Stomach (tissue), 9 donors: Measurements from ENCODE around the gene GEMIN4. TPM values are rescaled to one million over a fixed set of nuclear protein-coding genes. Genes with fewer than 3 reads are reported as not detected.
"Not testable (repeated sequence)": the region's sequence is repeated elsewhere in the genome, so short reads cannot be mapped to it uniquely, and the experiment has no call there.

Experiments
- DNase-seq, 2 donors: peaks; one replicate each; pipeline versions ENCODE4 v3.0.0 to v3.0.0-alpha.2; 2013 to 2019
- H3K27ac ChIP-seq, 5 donors: fragments of 200-600 bp in 4 of 5; sonication (generic) in 4 of 5; one replicate each; pipeline ENCODE4 v1.5.1; 2013 to 2019; ENCODE audit warnings: mild to moderate bottlenecking in 1 of 5, moderate library complexity in 1 of 5
- H3K27me3 ChIP-seq, 3 donors: fragments of 200-600 bp; sonication (generic); one replicate each; pipeline ENCODE4 v1.5.1; 2017 to 2019; ENCODE audit warnings: mixed run types in 1 of 3
- H3K36me3 ChIP-seq, 4 donors: fragments of 200-600 bp; sonication (generic); 1 replicate in 3 of 4; 2 replicates in 1 of 4; pipeline ENCODE4 v1.5.1; 2016 to 2019
- H3K4me1 ChIP-seq, 4 donors: fragments of 200-600 bp; sonication (generic); one replicate each; pipeline ENCODE4 v1.5.1; 2016 to 2019
- H3K4me3 ChIP-seq, 4 donors: fragments of 200-600 bp; sonication (generic) in 3 of 4; one replicate each; pipeline ENCODE4 v1.5.1; 2016 to 2019; ENCODE audit warnings: mild to moderate bottlenecking in 1 of 4
- H3K9me3 ChIP-seq, 4 donors: fragments of 200-600 bp; sonication (generic); one replicate each; pipeline ENCODE4 v1.5.1; 2016 to 2019
- EP300 ChIP-seq: sonication (generic); formaldehyde crosslinking; IDR thresholded peaks from one replicate; pipeline ENCODE4 v1.6.1; 2017; ENCODE audit warnings: antibody characterized with exemption
- POLR2A ChIP-seq, 4 donors: fragments of 450-650 bp; IDR thresholded peaks; one replicate each; pipeline ENCODE4 v1.6.1; 2016; ENCODE audit warnings: antibody characterized with exemption in 4 of 4, control low read depth in 2 of 4, mild to moderate bottlenecking in 1 of 4, moderate library complexity in 1 of 4
- POLR2AphosphoS5 ChIP-seq, 3 donors: sonication (generic); formaldehyde crosslinking; IDR thresholded peaks; one replicate each; pipeline ENCODE4 v1.6.1; 2016; ENCODE audit warnings: antibody characterized with exemption in 3 of 3
- WGBS, 5 donors: extraction: QIAGEN DNeasy Blood & Tissue Kit in 3 of 5; methylation state at CpG; one replicate each; pipeline versions ENCODE4 v1.1.5 to v1.1.7; 2013 to 2018; 5-methylcytosine and 5-hydroxymethylcytosine counted together
- intact Hi-C: fragments of 100-400 bp; cut with DNase I; formaldehyde crosslinking; loops from one replicate; pipeline ENCODE4 v1.15.1; 2023; ENCODE audit warnings: low total_unique reads
- polyA plus RNA-seq, 3 donors: library from polyadenylated mRNA; stranded (reverse); fragments of 200-250 nt; gene quantifications; one replicate each; pipeline ENCODE4 v1.2.3, GENCODE V29; 2013
- total RNA-seq, 5 donors: library from RNA; depleted of rRNA; stranded (reverse); fragments of >200 nt; gene quantifications; one replicate each; pipeline versions ENCODE4 v1.1.0 to v1.2.3, GENCODE V29; 2014 to 2016
- TF ChIP-seq, protein P1 (sequence below), 7 experiments: fragments of 450-650 bp in 4 of 7; fragments of 200-600 bp in 3 of 7; sonication (generic) in 3 of 7; IDR thresholded peaks; one replicate each; pipeline ENCODE4 v1.5.1; 2016 to 2019; ENCODE audit warnings: antibody characterized with exemption in 7 of 7, control low read depth in 2 of 7, mild to moderate bottlenecking in 1 of 7
- donor health status: healthy with polysubstance abuse.
- donor health status: Bipolar disorder and iron deficiency.
- donor health status: healthy.

The GEMIN4 gene
- total and polyA plus RNA-seq, 8 donors = 5.7 to 92.4 (median 10.3) TPM

DNA sequence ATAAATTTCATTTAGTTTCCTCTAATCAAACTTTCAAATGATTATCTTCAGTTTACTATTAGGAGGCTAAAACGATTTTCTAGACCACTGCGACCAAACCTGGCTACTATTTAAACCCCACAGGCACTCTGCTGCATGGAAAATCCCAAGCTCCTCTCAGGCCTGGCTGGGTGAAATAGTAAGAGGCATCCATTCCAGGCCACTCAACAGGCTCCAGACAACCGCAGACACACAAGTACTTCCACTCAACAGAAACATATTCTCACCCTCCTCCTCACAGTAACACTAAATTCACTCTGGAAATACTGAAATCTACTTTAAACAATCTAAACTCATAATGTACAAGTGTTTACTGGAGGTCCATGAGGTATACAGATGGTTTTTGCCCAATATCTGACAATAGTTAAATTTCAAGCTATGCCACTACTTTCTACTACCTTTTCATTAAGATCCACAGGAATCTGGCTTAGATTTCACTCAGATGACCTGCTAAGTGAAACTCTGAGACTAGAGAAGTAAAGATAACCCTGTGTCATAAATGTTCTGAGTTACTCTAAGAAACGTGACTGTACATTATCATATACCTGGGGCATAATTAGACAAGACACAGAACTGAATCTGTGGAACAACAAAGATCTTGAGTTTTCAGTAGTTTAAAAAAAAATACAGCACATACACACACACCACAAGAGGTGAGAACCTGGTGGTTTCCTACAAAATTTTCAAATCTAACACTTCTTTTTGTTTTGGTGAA is 47.8 kb downstream of the GEMIN4 start:
- TF ChIP-seq POLR2AphosphoS5 (IDR thresholded peaks at IDR 0.05) (no peak), POLR2A (IDR thresholded peaks at IDR 0.05) (no peak), EP300 (no peak)
- TF ChIP-seq, protein P1, sequence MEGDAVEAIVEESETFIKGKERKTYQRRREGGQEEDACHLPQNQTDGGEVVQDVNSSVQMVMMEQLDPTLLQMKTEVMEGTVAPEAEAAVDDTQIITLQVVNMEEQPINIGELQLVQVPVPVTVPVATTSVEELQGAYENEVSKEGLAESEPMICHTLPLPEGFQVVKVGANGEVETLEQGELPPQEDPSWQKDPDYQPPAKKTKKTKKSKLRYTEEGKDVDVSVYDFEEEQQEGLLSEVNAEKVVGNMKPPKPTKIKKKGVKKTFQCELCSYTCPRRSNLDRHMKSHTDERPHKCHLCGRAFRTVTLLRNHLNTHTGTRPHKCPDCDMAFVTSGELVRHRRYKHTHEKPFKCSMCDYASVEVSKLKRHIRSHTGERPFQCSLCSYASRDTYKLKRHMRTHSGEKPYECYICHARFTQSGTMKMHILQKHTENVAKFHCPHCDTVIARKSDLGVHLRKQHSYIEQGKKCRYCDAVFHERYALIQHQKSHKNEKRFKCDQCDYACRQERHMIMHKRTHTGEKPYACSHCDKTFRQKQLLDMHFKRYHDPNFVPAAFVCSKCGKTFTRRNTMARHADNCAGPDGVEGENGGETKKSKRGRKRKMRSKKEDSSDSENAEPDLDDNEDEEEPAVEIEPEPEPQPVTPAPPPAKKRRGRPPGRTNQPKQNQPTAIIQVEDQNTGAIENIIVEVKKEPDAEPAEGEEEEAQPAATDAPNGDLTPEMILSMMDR (IDR thresholded peaks at IDR 0.05) = no peak
- no peak for DNase-seq
- WGBS, 5 donors = 66 to 83% (median 71%) methylated on average over 4 of the region's 4 CpGs
- H3K27me3 ChIP-seq = no peaks in the 10 kb centered on the region
- intact Hi-C loops = no loop called here
- peaks cover 10 to 60% (median 44%) of the 10 kb centered on the region in 4 donors for H3K36me3 ChIP-seq
- H3K4me3 ChIP-seq = no peak overlapping the region
- peaks cover 5 to 58% (median 26%) of the 10 kb centered on the region in 4 donors for H3K4me1 ChIP-seq
- no peak overlapping the region for H3K27ac ChIP-seq
- no peaks in the 10 kb centered on the region for H3K9me3 ChIP-seq

DNA sequence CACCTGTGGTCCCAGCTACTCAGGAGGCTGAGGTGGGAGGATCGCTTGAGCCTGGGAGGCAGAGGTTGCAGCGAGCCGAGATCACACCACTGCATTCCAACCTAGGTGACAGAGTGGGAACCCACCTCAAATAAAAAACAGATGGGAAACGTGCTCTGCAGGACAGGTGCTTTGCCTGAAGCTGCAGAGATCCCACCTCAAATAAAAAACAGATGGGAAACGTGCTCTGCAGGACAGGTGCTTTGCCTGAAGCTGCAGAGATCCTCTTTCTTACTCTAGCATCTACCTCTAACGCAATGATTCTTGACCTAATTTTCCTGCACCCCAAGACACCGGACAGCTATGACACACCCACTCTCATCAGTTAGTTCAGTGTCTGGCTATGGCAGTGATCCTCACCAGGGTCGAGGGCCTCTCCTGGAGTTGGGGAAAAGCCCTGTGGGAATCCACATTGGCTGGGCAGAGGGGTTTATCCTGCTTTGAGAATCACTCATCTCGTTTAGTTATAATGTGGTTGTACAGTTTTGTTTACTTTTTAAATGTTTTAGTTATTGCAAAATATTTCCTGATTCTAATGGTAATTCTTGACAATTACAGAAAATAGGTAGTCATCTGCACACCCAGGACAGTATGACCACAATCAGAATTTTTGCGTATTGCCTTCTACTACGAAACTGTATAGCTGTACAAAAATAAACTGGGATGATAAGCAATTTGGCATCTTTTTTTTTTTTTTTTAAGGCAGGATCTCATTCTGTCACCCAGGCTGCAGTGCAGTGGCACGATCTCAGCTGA is 48.8 kb downstream of the GEMIN4 start:
- no peak for DNase-seq
- no peaks in the 10 kb centered on the region for H3K27me3 ChIP-seq
- 67 to 82% (median 73%) methylated on average over 12 of the region's 12 CpGs for WGBS, 5 donors
- H3K4me1 ChIP-seq = peaks cover 5 to 61% (median 27%) of the 10 kb centered on the region in 4 donors
- no peak overlapping the region for H3K4me3 ChIP-seq
- no peaks in the 10 kb centered on the region for H3K9me3 ChIP-seq
- no peak for TF ChIP-seq EP300
- no peak for TF ChIP-seq POLR2A (IDR thresholded peaks at IDR 0.05)
- TF ChIP-seq, protein P1 (IDR thresholded peaks at IDR 0.05) = no peak
- TF ChIP-seq POLR2AphosphoS5 (IDR thresholded peaks at IDR 0.05) = no peak
- intact Hi-C loops = no loop called here
- no peak overlapping the region for H3K27ac ChIP-seq
- peaks cover 4 to 50% (median 36%) of the 10 kb centered on the region in 4 donors for H3K36me3 ChIP-seq

DNA sequence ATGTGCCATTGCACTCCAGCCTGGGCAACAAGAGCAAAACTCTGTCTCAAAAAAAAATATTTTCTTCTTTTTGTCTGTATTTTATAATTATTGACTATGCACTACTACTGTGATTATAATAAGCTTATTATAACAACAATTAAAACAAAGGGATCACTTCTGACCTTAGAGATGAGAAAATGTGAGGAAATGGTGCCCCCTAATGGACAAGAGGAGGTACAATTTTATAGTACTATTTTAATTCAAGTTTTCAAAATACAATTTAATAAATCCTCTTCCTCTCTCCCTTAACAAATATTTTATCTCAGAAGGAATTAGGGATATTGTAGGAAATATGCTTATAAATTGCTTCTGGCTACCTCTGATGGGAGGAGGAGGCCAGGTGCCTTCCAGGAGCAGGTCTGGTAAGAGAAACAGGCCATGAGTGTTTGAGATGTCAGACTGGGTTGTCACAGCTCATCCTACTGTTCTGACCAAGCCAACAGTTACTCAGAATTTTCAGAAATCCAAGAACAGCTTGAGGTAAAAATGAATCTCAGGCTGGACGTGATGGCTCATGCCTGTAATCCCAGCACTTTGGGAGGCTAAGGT is 51.5 kb downstream of the GEMIN4 start:
- intact Hi-C loops = no loop called here
- TF ChIP-seq, protein P1 (IDR thresholded peaks at IDR 0.05) = peak in 5 of 7 experiments; percentile 37 to 79 (median 50)
- TF ChIP-seq POLR2A (IDR thresholded peaks at IDR 0.05) = no peak
- DNase-seq = peak in 1 of 2 donors; percentile 55
- WGBS, 5 donors = 43 to 68% (median 60%) methylated on average over 1 of the region's 1 CpG
- peaks cover 11 to 55% (median 47%) of the 10 kb centered on the region in 4 donors for H3K36me3 ChIP-seq
- H3K4me3 ChIP-seq = no peak overlapping the region
- H3K9me3 ChIP-seq = no peaks in the 10 kb centered on the region
- no peak overlapping the region for H3K27ac ChIP-seq
- H3K27me3 ChIP-seq = no peaks in the 10 kb centered on the region
- H3K4me1 ChIP-seq = peaks cover 5 to 43% (median 19%) of the 10 kb centered on the region in 4 donors

DNA sequence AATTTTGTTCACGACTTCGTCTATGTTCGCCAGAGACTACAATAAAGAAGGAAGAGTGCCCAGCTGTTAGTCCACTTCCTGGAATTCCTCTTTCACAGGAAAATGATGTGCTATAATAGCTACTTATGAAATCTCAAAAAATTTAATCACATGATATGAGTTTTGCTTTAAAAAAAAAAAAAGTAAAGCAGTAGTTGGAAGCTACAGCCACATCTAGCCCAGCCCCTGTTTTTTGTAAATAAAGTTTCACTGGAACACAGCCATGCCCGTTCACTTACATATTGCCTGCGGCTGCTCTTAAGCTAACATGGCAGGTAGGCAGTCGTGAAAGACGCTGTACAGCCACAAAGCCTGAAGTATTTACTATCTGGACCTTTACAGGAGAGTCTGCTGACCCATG is 52.7 kb downstream of the GEMIN4 start:
- H3K36me3 ChIP-seq = peaks cover 23 to 64% (median 59%) of the 10 kb centered on the region in 4 donors
- peak overlapping the region in 4 of 5 donors; percentile 13 to 58 (median 28) for H3K27ac ChIP-seq
- 47 to 61% (median 52%) methylated on average over 7 of the region's 7 CpGs for WGBS, 5 donors
- no peak overlapping the region for H3K4me3 ChIP-seq
- no peaks in the 10 kb centered on the region for H3K27me3 ChIP-seq
- peaks cover 5 to 37% (median 17%) of the 10 kb centered on the region in 4 donors for H3K4me1 ChIP-seq
- H3K9me3 ChIP-seq = no peaks in the 10 kb centered on the region
- peak; percentile 35 to 51 for DNase-seq
- TF ChIP-seq EP300 (no peak), POLR2AphosphoS5 (IDR thresholded peaks at IDR 0.05) (no peak), POLR2A (IDR thresholded peaks at IDR 0.05) (no peak)
- TF ChIP-seq, protein P1 (IDR thresholded peaks at IDR 0.05) = no peak
- intact Hi-C loops = no loop called here

DNA sequence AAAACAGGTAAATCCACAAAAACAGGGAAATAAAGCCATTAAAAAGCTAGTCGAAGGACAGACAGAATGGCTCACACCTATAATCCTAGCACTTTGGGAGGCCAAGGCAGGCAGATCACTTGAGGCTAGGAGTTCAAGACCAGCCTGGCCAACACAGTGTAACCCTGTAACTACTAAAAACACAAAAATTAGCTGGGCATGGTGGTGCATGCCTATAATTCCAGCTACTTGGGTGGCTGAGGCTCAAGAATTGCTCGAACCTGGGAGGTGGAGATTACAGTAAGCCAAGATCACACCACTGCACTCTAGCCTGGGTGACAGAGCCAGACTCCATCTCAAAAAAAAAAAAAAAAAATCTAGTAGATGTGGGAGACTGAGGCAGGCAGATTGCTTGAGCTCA is 54.0 kb downstream of the GEMIN4 start:
- H3K27ac ChIP-seq, H3K9me3 ChIP-seq, H3K27me3 ChIP-seq, H3K4me3 ChIP-seq, intact Hi-C loops, DNase-seq: not testable (repeated sequence)
- WGBS, 5 donors = 87 to 96% (median 93%) methylated on average over 2 of the region's 2 CpGs
- Histone ChIP-seq H3K4me1 (peaks cover 5 to 25% (median 17%) of the 10 kb centered on the region in 4 donors), H3K36me3 (peaks cover 23 to 75% (median 70%) of the 10 kb centered on the region in 4 donors)
